ENCODE measurements around the gene LMBRD2.

LMBRD2 gene

GRCh38 chr5:36099748-36100147 is 51.9 kb downstream of the LMBRD2 start:
- Histone ChIP-seq H3K27ac (ENCODE audit: poor library complexity, severe bottlenecking) (no peak overlapping the region), H3K27me3 (ENCODE audit: insufficient read depth, poor library complexity, severe bottlenecking) (no peaks in the 10 kb centered on the region), H3K9me3 (ENCODE audit: severe bottlenecking) (no peaks in the 10 kb centered on the region), H3K4me3 (ENCODE audit: severe bottlenecking) (no peak overlapping the region), H3K36me3 (ENCODE audit: low read depth) (peaks cover 10% of the 10 kb centered on the region; the same call in 1 of the 2 replicates), H3K4me1 (ENCODE audit: insufficient read depth, poor library complexity, severe bottlenecking) (no peaks in the 10 kb centered on the region)
- ATAC-seq (ENCODE audit: low read depth), result no peak
- DNase-seq (ENCODE audit: low spot score), result no peak
- TF ChIP-seq CTCF (IDR thresholded peaks at IDR 0.05; ENCODE audit: poor library complexity, severe bottlenecking), result no peak

GRCh38 chr5:36096486-36096885 is 55.2 kb downstream of the LMBRD2 start:
- Histone ChIP-seq H3K4me1 (ENCODE audit: insufficient read depth, poor library complexity, severe bottlenecking) (no peaks in the 10 kb centered on the region), H3K9me3 (ENCODE audit: severe bottlenecking) (no peaks in the 10 kb centered on the region), H3K4me3 (ENCODE audit: severe bottlenecking) (no peak overlapping the region), H3K36me3 (ENCODE audit: low read depth) (0 out of 2 replicates have a peak, but pooled peaks cover 3% of the 10 kb centered on the region), H3K27ac (ENCODE audit: poor library complexity, severe bottlenecking) (no peak overlapping the region), H3K27me3 (ENCODE audit: insufficient read depth, poor library complexity, severe bottlenecking) (no peaks in the 10 kb centered on the region)
- TF ChIP-seq CTCF (IDR thresholded peaks at IDR 0.05; ENCODE audit: poor library complexity, severe bottlenecking), result no peak
- DNase-seq (ENCODE audit: low spot score), result no peak
- ATAC-seq (ENCODE audit: low read depth), result no peak

GRCh38 chr5:36089989-36090388 is 61.7 kb downstream of the LMBRD2 start:
- Histone ChIP-seq H3K4me3 (ENCODE audit: severe bottlenecking) (no peak overlapping the region), H3K27me3 (ENCODE audit: insufficient read depth, poor library complexity, severe bottlenecking) (no peaks in the 10 kb centered on the region), H3K36me3 (ENCODE audit: low read depth) (no peaks in the 10 kb centered on the region), H3K4me1 (ENCODE audit: insufficient read depth, poor library complexity, severe bottlenecking) (no peaks in the 10 kb centered on the region), H3K9me3 (ENCODE audit: severe bottlenecking) (no peaks in the 10 kb centered on the region), H3K27ac (ENCODE audit: poor library complexity, severe bottlenecking) (no peak overlapping the region)
- peak; percentile 62 for TF ChIP-seq CTCF (IDR thresholded peaks at IDR 0.05; ENCODE audit: poor library complexity, severe bottlenecking)
- ATAC-seq (ENCODE audit: low read depth) (peak; percentile 59), DNase-seq (ENCODE audit: low spot score) (no peak)

GRCh38 chr5:36079200-36079781 is 72.4 kb downstream of the LMBRD2 start:
- no peak overlapping the region for H3K4me3 ChIP-seq (ENCODE audit: severe bottlenecking)
- DNase-seq (ENCODE audit: low spot score) (no peak), ATAC-seq (ENCODE audit: low read depth) (peak; percentile 97)

More at GRCh38 chr5:36079200-36079781, 72.4 kb downstream of the LMBRD2 start:
- Histone ChIP-seq H3K4me1 (ENCODE audit: insufficient read depth, poor library complexity, severe bottlenecking) (no peaks in the 10 kb centered on the region), H3K27ac (ENCODE audit: poor library complexity, severe bottlenecking) (no peak overlapping the region), H3K27me3 (ENCODE audit: insufficient read depth, poor library complexity, severe bottlenecking) (peaks cover 19% of the 10 kb centered on the region), H3K36me3 (ENCODE audit: low read depth) (no peaks in the 10 kb centered on the region), H3K9me3 (ENCODE audit: severe bottlenecking) (no peaks in the 10 kb centered on the region)
- TF ChIP-seq CTCF (IDR thresholded peaks at IDR 0.05; ENCODE audit: poor library complexity, severe bottlenecking), result peak; percentile 94
